ENCODE data around the gene MGAT5. TPM values are rescaled to one million over a fixed set of nuclear protein-coding genes. Genes with fewer than 3 reads are reported as not detected.
A peak's percentile ranks its signal among the peaks of the same experiment; 100 is the strongest.

Gene MGAT5
- total RNA-seq, 1 donor from 2014 or later, result 36.8 TPM

DNA sequence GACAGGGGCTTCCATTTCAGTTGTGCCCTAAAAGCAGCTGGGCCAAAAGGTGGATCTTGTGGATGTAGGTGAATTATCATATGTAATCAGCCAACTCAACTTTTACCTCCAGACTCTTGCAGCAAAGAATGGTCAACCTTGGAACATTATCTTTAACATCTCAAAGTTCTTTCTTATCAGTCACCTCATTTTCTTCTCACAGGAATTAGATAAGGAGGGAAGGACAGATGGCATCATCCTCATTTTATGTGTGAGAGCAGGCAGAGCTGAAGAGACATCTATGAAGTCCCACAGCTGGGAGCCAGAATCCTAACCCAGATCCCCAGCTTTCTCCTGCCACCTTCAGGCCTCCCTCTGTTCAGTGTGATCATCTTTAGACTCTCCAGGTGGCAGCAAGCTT is 182.1 kb downstream of the MGAT5 start:
- Mint-ChIP-seq H3K36me3 (ENCODE audit: low read depth) (peaks cover 8% of the 10 kb centered on the region), H3K9me3 (no peaks in the 10 kb centered on the region), H3K27me3 (ENCODE audit: low read depth) (no peaks in the 10 kb centered on the region), H3K4me3 (no peak overlapping the region), H3K27ac (ENCODE audit: unreplicated experiment) (no peak overlapping the region), H3K4me1 (peaks cover 7% of the 10 kb centered on the region)
- no peak for TF ChIP-seq CTCF (conservative IDR thresholded peaks at IDR 0.05)
- no peak for DNase-seq (ENCODE audit: low read depth, low spot score)

- DNase-seq (ENCODE audit: low read depth, low spot score), result no peak
- no peaks in the 10 kb centered on the region for H3K27me3 Mint-ChIP-seq (ENCODE audit: low read depth)
- H3K27ac Mint-ChIP-seq (ENCODE audit: unreplicated experiment), result no peak overlapping the region
- peaks cover 8% of the 10 kb centered on the region for H3K36me3 Mint-ChIP-seq (ENCODE audit: low read depth)
- TF ChIP-seq CTCF (conservative IDR thresholded peaks at IDR 0.05), result no peak
- H3K4me1 Mint-ChIP-seq, result peaks cover 6% of the 10 kb centered on the region
- H3K9me3 Mint-ChIP-seq, result no peaks in the 10 kb centered on the region
- H3K4me3 Mint-ChIP-seq, result no peak overlapping the region
These were observed 182.8 kb downstream of the MGAT5 start for GRCh38 chr2:134436706-134437105.

DNA sequence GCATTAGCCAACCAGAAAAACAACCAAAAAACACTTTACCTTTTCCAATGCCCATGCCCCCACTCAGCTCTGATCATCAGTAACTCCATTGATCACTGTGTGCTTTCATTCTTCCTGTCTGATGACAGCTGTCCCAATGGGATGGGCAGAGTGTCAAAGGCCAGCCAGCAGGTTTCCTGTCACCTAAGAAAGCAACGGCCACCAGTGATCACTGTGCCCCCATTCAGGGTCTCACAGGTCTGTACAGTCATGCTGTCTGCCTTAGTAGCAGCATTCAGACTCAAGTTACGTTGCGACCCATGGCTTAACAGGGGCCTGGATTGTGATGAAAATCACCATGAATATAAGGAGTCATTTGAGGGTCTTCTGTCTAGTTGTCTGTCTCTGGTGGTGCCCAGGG is 184.5 kb downstream of the MGAT5 start:
- Mint-ChIP-seq H3K36me3 (ENCODE audit: low read depth) (peaks cover 8% of the 10 kb centered on the region), H3K4me1 (no peaks in the 10 kb centered on the region), H3K9me3 (no peaks in the 10 kb centered on the region), H3K4me3 (no peak overlapping the region), H3K27ac (ENCODE audit: unreplicated experiment) (no peak overlapping the region), H3K27me3 (ENCODE audit: low read depth) (no peaks in the 10 kb centered on the region)
- DNase-seq (ENCODE audit: low read depth, low spot score), result no peak
- TF ChIP-seq CTCF (conservative IDR thresholded peaks at IDR 0.05), result no peak

DNA sequence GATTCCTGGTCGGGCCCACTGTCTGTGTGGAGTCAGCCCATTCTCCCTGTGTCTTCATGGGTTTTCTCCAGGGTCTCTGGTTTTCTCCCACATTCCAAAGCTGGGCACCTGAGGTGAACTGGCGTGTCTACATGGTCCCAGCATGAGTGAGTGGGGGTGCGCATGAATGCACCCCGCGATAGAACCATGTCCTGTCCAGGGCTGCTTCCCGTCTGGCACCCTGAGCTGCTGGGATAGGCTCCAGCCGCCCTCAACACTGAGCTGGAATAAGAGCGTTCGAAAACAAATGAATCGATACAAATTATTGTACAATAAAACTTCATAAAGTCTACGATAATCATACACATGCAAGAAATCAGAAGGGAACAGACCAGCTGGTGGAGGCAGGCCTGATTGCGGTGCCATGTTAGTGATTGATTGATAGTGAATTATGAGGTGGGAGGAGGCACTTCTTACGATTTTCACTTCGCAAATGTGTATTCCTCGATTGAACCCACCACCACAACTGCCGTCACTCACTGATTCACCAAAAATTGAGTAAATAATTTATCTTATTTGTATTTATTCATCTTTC is 186.6 kb downstream of the MGAT5 start:
- H3K9me3 Mint-ChIP-seq, result no peaks in the 10 kb centered on the region
- H3K27ac Mint-ChIP-seq (ENCODE audit: unreplicated experiment), result no peak overlapping the region
- no peaks in the 10 kb centered on the region for H3K4me1 Mint-ChIP-seq
- H3K36me3 Mint-ChIP-seq (ENCODE audit: low read depth), result peaks cover 6% of the 10 kb centered on the region
- no peaks in the 10 kb centered on the region for H3K27me3 Mint-ChIP-seq (ENCODE audit: low read depth)
- no peak for TF ChIP-seq CTCF (conservative IDR thresholded peaks at IDR 0.05)
- DNase-seq (ENCODE audit: low read depth, low spot score), result no peak
- no peak overlapping the region for H3K4me3 Mint-ChIP-seq

- Mint-ChIP-seq H3K9me3 (no peaks in the 10 kb centered on the region), H3K4me1 (no peaks in the 10 kb centered on the region), H3K27ac (ENCODE audit: unreplicated experiment) (peak overlapping the region; percentile 86), H3K36me3 (ENCODE audit: low read depth) (peaks cover 6% of the 10 kb centered on the region), H3K4me3 (no peak overlapping the region), H3K27me3 (ENCODE audit: low read depth) (no peaks in the 10 kb centered on the region)
- no peak for TF ChIP-seq CTCF (conservative IDR thresholded peaks at IDR 0.05)
- DNase-seq (ENCODE audit: low read depth, low spot score), result no peak
These were observed 187.4 kb downstream of the MGAT5 start for GRCh38 chr2:134441153-134441863.
